SK-N-SH treated with all-trans-retinoic acid at 6 μM for 48 hours (cell line): ENCODE results near the gene KIF4B.
"Not testable (repeated sequence)": the region's sequence is repeated elsewhere in the genome, so short reads cannot be mapped to it uniquely, and the experiment has no call there.

ENCODE experiments used
- ATAC-seq: fragments of 200-7000 bp; cut with Tn5 transposase; 3 replicates; pipeline ENCODE4 v1.9.1; 2020; ENCODE audit warnings: mild to moderate bottlenecking, moderate library complexity
- ARNTL ChIP-seq: fragments of 450-650 bp; formaldehyde crosslinking; IDR thresholded peaks from 2 replicates; pipeline ENCODE4 v1.5.0; 2020; ENCODE audit warnings: low read depth, mild to moderate bottlenecking, moderate library complexity, borderline replicate concordance
- BACH2 ChIP-seq: fragments of 250-450 bp; sonication (Bioruptor Pico); IDR thresholded peaks from 2 replicates; pipeline ENCODE4 v1.9.0; 2021; ENCODE audit warnings: mild to moderate bottlenecking, borderline replicate concordance
- CSDC2 ChIP-seq: fragments of 250-450 bp; sonication (Bioruptor Pico); IDR thresholded peaks from 2 replicates; pipeline ENCODE4 v1.5.0; 2020; ENCODE audit warnings: mild to moderate bottlenecking, moderate library complexity
- ESRRG ChIP-seq: fragments of 250-450 bp; sonication (Bioruptor Pico); IDR thresholded peaks from 2 replicates; pipeline ENCODE4 v1.6.1; 2021; ENCODE audit warnings: mild to moderate bottlenecking
- GLIS3 ChIP-seq: fragments of 250-450 bp; sonication (Bioruptor Pico); IDR thresholded peaks from 2 replicates; pipeline ENCODE4 v1.5.0; 2020; ENCODE audit warnings: mild to moderate bottlenecking, moderate library complexity
- ISL1 ChIP-seq: fragments of 250-450 bp; sonication (Bioruptor Pico); IDR thresholded peaks from 2 replicates; pipeline ENCODE4 v2.1.2; 2022; ENCODE audit warnings: mild to moderate bottlenecking, moderate library complexity
- PPARA ChIP-seq: fragments of 250-450 bp; sonication (Bioruptor Pico); IDR thresholded peaks from 2 replicates; pipeline ENCODE4 v1.5.0; 2020; ENCODE audit warnings: mild to moderate bottlenecking, borderline replicate concordance
- RARB ChIP-seq: fragments of 250-450 bp; sonication (Bioruptor Pico); IDR thresholded peaks from 2 replicates; pipeline ENCODE4 v1.8.0; 2021; ENCODE audit warnings: mild to moderate bottlenecking, moderate library complexity
- TCF4 ChIP-seq: fragments of 250-450 bp; sonication (Bioruptor Pico); IDR thresholded peaks from 2 replicates; pipeline ENCODE4 v1.8.0; 2021; ENCODE audit warnings: mild to moderate bottlenecking, moderate library complexity, borderline replicate concordance
- TOX ChIP-seq: fragments of 250-450 bp; sonication (Bioruptor Pico); IDR thresholded peaks from 2 replicates; pipeline ENCODE4 v1.8.0; 2021; ENCODE audit warnings: mild to moderate bottlenecking, moderate library complexity, borderline replicate concordance
- ZFP3 ChIP-seq: fragments of 250-450 bp; sonication (Bioruptor Pico); IDR thresholded peaks from 2 replicates; pipeline ENCODE4 v1.5.0; 2020; ENCODE audit warnings: mild to moderate bottlenecking, moderate library complexity
- ZFP30 ChIP-seq: fragments of 450-650 bp; formaldehyde crosslinking; IDR thresholded peaks from 2 replicates; pipeline ENCODE4 v1.5.0; 2022; ENCODE audit warnings: mild to moderate bottlenecking, moderate library complexity
- ZNF70 ChIP-seq: fragments of 450-650 bp; formaldehyde crosslinking; IDR thresholded peaks from 2 replicates; pipeline ENCODE4 v1.5.0; 2020; ENCODE audit warnings: mild to moderate bottlenecking, moderate library complexity
- ZNF8 ChIP-seq: fragments of 450-650 bp; formaldehyde crosslinking; IDR thresholded peaks from 2 replicates; pipeline ENCODE4 v1.5.0; 2020; ENCODE audit warnings: mild to moderate bottlenecking, moderate library complexity
- TF ChIP-seq, protein P1 (sequence below): fragments of 250-450 bp; sonication (Bioruptor Pico); IDR thresholded peaks from 2 replicates; pipeline ENCODE4 v1.5.0; 2020; ENCODE audit warnings: mild to moderate bottlenecking, moderate library complexity
- TF ChIP-seq, protein P2 (sequence below): fragments of 250-450 bp; sonication (Bioruptor Pico); IDR thresholded peaks from 2 replicates; pipeline ENCODE4 v1.8.0; 2021; ENCODE audit warnings: low read depth, mild to moderate bottlenecking, moderate library complexity, borderline replicate concordance
- TF ChIP-seq, protein P3 (sequence below): fragments of 250-450 bp; sonication (Bioruptor Pico); IDR thresholded peaks from 2 replicates; pipeline ENCODE4 v1.8.0; 2020; ENCODE audit warnings: mild to moderate bottlenecking, moderate library complexity, borderline replicate concordance

KIF4B gene

GRCh38 chr5:154968953-154969352 is 44.6 kb upstream of the KIF4B start:
- no peak for TF ChIP-seq ZFP3 (CRISPR knock-in tag)
- TF ChIP-seq TCF4 (CRISPR knock-in tag) = no peak
- TF ChIP-seq, protein P1, sequence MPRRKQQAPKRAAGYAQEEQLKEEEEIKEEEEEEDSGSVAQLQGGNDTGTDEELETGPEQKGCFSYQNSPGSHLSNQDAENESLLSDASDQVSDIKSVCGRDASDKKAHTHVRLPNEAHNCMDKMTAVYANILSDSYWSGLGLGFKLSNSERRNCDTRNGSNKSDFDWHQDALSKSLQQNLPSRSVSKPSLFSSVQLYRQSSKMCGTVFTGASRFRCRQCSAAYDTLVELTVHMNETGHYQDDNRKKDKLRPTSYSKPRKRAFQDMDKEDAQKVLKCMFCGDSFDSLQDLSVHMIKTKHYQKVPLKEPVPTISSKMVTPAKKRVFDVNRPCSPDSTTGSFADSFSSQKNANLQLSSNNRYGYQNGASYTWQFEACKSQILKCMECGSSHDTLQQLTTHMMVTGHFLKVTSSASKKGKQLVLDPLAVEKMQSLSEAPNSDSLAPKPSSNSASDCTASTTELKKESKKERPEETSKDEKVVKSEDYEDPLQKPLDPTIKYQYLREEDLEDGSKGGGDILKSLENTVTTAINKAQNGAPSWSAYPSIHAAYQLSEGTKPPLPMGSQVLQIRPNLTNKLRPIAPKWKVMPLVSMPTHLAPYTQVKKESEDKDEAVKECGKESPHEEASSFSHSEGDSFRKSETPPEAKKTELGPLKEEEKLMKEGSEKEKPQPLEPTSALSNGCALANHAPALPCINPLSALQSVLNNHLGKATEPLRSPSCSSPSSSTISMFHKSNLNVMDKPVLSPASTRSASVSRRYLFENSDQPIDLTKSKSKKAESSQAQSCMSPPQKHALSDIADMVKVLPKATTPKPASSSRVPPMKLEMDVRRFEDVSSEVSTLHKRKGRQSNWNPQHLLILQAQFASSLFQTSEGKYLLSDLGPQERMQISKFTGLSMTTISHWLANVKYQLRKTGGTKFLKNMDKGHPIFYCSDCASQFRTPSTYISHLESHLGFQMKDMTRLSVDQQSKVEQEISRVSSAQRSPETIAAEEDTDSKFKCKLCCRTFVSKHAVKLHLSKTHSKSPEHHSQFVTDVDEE (CRISPR knock-in tag) = no peak
- no peak for TF ChIP-seq GLIS3 (CRISPR knock-in tag)
- no peak for TF ChIP-seq ESRRG (CRISPR knock-in tag)
- no peak for TF ChIP-seq ZNF70 (CRISPR knock-in tag)
- no peak for TF ChIP-seq CSDC2 (CRISPR knock-in tag)
- TF ChIP-seq, protein P2, sequence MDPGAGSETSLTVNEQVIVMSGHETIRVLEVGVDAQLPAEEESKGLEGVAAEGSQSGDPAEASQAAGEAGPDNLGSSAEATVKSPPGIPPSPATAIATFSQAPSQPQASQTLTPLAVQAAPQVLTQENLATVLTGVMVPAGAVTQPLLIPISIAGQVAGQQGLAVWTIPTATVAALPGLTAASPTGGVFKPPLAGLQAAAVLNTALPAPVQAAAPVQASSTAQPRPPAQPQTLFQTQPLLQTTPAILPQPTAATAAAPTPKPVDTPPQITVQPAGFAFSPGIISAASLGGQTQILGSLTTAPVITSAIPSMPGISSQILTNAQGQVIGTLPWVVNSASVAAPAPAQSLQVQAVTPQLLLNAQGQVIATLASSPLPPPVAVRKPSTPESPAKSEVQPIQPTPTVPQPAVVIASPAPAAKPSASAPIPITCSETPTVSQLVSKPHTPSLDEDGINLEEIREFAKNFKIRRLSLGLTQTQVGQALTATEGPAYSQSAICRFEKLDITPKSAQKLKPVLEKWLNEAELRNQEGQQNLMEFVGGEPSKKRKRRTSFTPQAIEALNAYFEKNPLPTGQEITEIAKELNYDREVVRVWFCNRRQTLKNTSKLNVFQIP (CRISPR knock-in tag) = no peak
- TF ChIP-seq ZFP30 (CRISPR knock-in tag) = no peak
- TF ChIP-seq ISL1 = no peak
- no peak for TF ChIP-seq ARNTL (CRISPR knock-in tag)
- TF ChIP-seq, protein P3, sequence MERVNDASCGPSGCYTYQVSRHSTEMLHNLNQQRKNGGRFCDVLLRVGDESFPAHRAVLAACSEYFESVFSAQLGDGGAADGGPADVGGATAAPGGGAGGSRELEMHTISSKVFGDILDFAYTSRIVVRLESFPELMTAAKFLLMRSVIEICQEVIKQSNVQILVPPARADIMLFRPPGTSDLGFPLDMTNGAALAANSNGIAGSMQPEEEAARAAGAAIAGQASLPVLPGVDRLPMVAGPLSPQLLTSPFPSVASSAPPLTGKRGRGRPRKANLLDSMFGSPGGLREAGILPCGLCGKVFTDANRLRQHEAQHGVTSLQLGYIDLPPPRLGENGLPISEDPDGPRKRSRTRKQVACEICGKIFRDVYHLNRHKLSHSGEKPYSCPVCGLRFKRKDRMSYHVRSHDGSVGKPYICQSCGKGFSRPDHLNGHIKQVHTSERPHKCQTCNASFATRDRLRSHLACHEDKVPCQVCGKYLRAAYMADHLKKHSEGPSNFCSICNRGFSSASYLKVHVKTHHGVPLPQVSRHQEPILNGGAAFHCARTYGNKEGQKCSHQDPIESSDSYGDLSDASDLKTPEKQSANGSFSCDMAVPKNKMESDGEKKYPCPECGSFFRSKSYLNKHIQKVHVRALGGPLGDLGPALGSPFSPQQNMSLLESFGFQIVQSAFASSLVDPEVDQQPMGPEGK (CRISPR knock-in tag) = no peak
- TF ChIP-seq, all 23 proteins: peak for 0
- ATAC-seq = no peak

- TF ChIP-seq ZFP3 (CRISPR knock-in tag) (peak; percentile 72), ESRRG (CRISPR knock-in tag) (no peak)
- TF ChIP-seq, all 23 proteins: peak for 1
- no peak for ATAC-seq
Measured at GRCh38 chr5:154970759-154971158, 42.8 kb upstream of the KIF4B start.

DNA sequence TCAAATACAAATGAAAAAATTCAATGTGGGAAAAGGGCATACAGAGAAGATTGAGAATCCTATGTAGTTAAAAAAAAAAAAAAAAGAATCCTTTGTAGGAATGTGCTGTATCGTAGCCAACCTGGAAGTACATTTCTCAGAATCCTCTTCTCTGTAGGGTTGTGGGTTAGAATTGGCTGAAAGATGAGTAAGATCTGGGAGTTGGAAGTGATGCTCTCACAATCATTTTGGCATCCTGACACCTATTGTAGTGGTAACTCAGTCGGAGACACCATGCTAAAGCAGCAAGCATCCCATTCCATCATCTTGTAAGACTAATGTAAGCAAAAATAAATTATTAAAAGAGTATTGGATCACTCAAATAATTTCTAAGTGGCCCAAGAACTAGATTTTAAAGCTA is 42.1 kb upstream of the KIF4B start:
- TF ChIP-seq ARNTL (CRISPR knock-in tag) (no peak), ESRRG (CRISPR knock-in tag) (no peak), TOX (CRISPR knock-in tag) (no peak), ZFP30 (CRISPR knock-in tag) (no peak), ISL1 (no peak), GLIS3 (CRISPR knock-in tag) (no peak), PPARA (CRISPR knock-in tag) (no peak), BACH2 (CRISPR knock-in tag) (no peak), ZNF8 (no peak), RARB (CRISPR knock-in tag) (no peak)
- TF ChIP-seq, protein P3 (CRISPR knock-in tag) = no peak
- TF ChIP-seq, protein P2 (CRISPR knock-in tag) = no peak

DNA sequence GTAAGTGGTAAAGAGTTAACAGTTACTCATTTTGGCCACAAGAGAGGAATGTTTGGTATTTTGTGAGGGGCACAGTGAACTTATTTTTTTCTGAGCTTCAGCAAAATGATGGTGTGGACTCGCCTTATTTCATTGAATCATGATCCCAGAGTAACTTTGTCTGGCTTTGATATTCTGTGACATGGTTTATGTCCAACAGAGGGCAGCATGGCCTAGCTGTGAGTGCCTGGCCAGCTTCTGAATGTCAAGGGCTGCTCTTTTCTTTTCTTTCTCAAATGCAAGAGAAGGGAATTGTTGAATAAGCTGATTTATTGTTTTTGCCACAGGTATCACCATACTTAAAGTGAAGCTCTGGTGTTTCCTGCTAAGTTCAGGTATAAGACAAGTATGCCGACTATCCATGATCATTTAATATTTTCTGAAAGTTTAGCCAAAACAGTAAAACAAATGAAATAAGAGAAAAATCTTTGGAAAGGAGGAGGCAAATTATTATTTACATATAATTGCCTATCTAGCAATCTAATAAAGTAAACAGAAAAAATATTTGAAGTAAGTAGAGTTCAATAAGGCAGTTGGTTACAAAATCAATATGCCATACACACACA is 41.0 kb upstream of the KIF4B start:
- TF ChIP-seq BACH2 (CRISPR knock-in tag) (no peak), ARNTL (CRISPR knock-in tag) (no peak), PPARA (CRISPR knock-in tag) (no peak)
- ATAC-seq = peak; percentile 90

More for the DNA sequence above, 42.1 kb upstream of the KIF4B start:
- no peak for ATAC-seq

- not testable (repeated sequence) for ATAC-seq
Measured at GRCh38 chr5:154976082-154976481, 37.5 kb upstream of the KIF4B start.
